ENCODE measurements around the gene CD27. TPM values are rescaled to one million over a fixed set of nuclear protein-coding genes. Genes with fewer than 3 reads are reported as not detected.

Gene CD27
- total and polyA plus RNA-seq, 2 of the 13 experiments (the other 11 are each of a cell fraction or from before 2014, with no cell fraction given), result 0.12 TPM; not detected in 1

- TF ChIP-seq, protein P1, sequence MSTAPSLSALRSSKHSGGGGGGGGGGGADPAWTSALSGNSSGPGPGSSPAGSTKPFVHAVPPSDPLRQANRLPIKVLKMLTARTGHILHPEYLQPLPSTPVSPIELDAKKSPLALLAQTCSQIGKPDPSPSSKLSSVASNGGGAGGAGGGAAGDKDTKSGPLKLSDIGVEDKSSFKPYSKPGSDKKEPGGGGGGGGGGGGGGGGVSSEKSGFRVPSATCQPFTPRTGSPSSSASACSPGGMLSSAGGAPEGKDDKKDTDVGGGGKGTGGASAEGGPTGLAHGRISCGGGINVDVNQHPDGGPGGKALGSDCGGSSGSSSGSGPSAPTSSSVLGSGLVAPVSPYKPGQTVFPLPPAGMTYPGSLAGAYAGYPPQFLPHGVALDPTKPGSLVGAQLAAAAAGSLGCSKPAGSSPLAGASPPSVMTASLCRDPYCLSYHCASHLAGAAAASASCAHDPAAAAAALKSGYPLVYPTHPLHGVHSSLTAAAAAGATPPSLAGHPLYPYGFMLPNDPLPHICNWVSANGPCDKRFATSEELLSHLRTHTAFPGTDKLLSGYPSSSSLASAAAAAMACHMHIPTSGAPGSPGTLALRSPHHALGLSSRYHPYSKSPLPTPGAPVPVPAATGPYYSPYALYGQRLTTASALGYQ (CRISPR knock-in tag; IDR thresholded peaks at IDR 0.05), result peak; percentile 72; the same call in 1 of the 2 replicates
- TF ChIP-seq NFE2 (CRISPR knock-in tag; IDR thresholded peaks at IDR 0.05), result no peak
- no peak for TF ChIP-seq ZNF720 (CRISPR knock-in tag; IDR thresholded peaks at IDR 0.05)
- no peak for TF ChIP-seq ZNF550 (CRISPR knock-in tag; IDR thresholded peaks at IDR 0.05; ENCODE audit: borderline replicate concordance)
- 0 out of 2 replicates have a peak, but pooled peaks have one; percentile 38 for TF ChIP-seq ZNF790 (CRISPR knock-in tag; IDR thresholded peaks at IDR 0.05; ENCODE audit: borderline replicate concordance)
- TF ChIP-seq ZNF737 (CRISPR knock-in tag; IDR thresholded peaks at IDR 0.05; ENCODE audit: borderline replicate concordance), result no peak
- TF ChIP-seq TOE1 (CRISPR knock-in tag; IDR thresholded peaks at IDR 0.05), result no peak
- no peak for TF ChIP-seq MLLT10 (CRISPR knock-in tag; IDR thresholded peaks at IDR 0.05)
- TF ChIP-seq ZNF639 (CRISPR knock-in tag; conservative IDR thresholded peaks at IDR 0.05), result no peak
- TF ChIP-seq ZKSCAN5 (CRISPR knock-in tag; IDR thresholded peaks at IDR 0.05), result no peak
- no peak for TF ChIP-seq KDM4B (CRISPR knock-in tag; IDR thresholded peaks at IDR 0.05)
- TF ChIP-seq HOXA9 (CRISPR knock-in tag; IDR thresholded peaks at IDR 0.05; ENCODE audit: borderline replicate concordance), result no peak
- no peak for TF ChIP-seq REL (CRISPR knock-in tag; conservative IDR thresholded peaks at IDR 0.05)
- TF ChIP-seq GLI4 (CRISPR knock-in tag; IDR thresholded peaks at IDR 0.05; ENCODE audit: borderline replicate concordance), result peak; percentile 21; the same call in 1 of the 2 replicates
- TF ChIP-seq CCAR2 (optimal IDR thresholded peaks at IDR 0.05; ENCODE audit: low read depth, low read length), result no peak
- TF ChIP-seq, protein P2, sequence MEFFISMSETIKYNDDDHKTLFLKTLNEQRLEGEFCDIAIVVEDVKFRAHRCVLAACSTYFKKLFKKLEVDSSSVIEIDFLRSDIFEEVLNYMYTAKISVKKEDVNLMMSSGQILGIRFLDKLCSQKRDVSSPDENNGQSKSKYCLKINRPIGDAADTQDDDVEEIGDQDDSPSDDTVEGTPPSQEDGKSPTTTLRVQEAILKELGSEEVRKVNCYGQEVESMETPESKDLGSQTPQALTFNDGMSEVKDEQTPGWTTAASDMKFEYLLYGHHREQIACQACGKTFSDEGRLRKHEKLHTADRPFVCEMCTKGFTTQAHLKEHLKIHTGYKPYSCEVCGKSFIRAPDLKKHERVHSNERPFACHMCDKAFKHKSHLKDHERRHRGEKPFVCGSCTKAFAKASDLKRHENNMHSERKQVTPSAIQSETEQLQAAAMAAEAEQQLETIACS (CRISPR knock-in tag; IDR thresholded peaks at IDR 0.05), result no peak
- no peak for TF ChIP-seq MEIS1 (CRISPR knock-in tag; IDR thresholded peaks at IDR 0.05; ENCODE audit: borderline replicate concordance)
- no peak for TF ChIP-seq ZNF30 (CRISPR knock-in tag; IDR thresholded peaks at IDR 0.05)
- TF ChIP-seq HNF4G (IDR thresholded peaks at IDR 0.05; ENCODE audit: borderline replicate concordance, low read depth, low read length), result no peak
- TF ChIP-seq HNF4G (CRISPR knock-in tag; IDR thresholded peaks at IDR 0.05; ENCODE audit: borderline replicate concordance, low read depth), result no peak
- TF ChIP-seq ZNF138 (CRISPR knock-in tag; IDR thresholded peaks at IDR 0.05; ENCODE audit: low read depth), result 0 out of 2 replicates have a peak, but pooled peaks have one; percentile 59
- no peak for TF ChIP-seq ZNF12 (CRISPR knock-in tag; IDR thresholded peaks at IDR 0.05)
- no peak for TF ChIP-seq SMYD3 (CRISPR knock-in tag; IDR thresholded peaks at IDR 0.05)
- no peak for TF ChIP-seq ZNF326 (CRISPR knock-in tag; IDR thresholded peaks at IDR 0.05; ENCODE audit: borderline replicate concordance)
- TF ChIP-seq RFXAP (CRISPR knock-in tag; IDR thresholded peaks at IDR 0.05; ENCODE audit: borderline replicate concordance), result no peak
Observed at GRCh38 chr12:6451348-6452244, 6.8 kb downstream of the CD27 start, which contains the start of gene TAPBPL (continued).
